AG04449 (cell line): ENCODE results near the gene RNF130.

ENCODE experiments used
- CTCF ChIA-PET: fragments of 350-600 bp; formaldehyde crosslinking; extraction: SDS; loops from one replicate; lab custom pipeline; 2021; ENCODE audit warnings: antibody characterized with exemption; lab: Yijun Ruan, JAX
- POLR2A ChIA-PET: fragments of 400-600, 350-600 bp; formaldehyde crosslinking; extraction: SDS; loops from one replicate; lab custom pipeline; 2020; ENCODE audit warnings: antibody characterized with exemption, inconsistent platforms; lab: Yijun Ruan, JAX
- DNase-seq: peaks from one replicate; pipeline ENCODE4 v3.0.0-alpha.2; 2010; ENCODE audit warnings: low read depth, low spot score
- H3K4me3 ChIP-seq: 2 replicates; pipeline ENCODE4 v1.5.1; 2011; ENCODE audit warnings: low read depth, mild to moderate bottlenecking, control low read depth, low read length
- CTCF ChIP-seq: IDR thresholded peaks from one replicate; pipeline ENCODE4 v1.5.1; 2011; ENCODE audit warnings: mild to moderate bottlenecking, moderate library complexity, low read length, control low read depth, inconsistent platforms; ENCODE audit not compliant: insufficient read depth; ENCODE audit errors: missing control alignments

The RNF130 gene

GRCh38 chr5:179955062-179955461 is 116.5 kb downstream of the RNF130 start:
- no peak for DNase-seq
- no peak overlapping the region for H3K4me3 ChIP-seq
- ChIA-PET POLR2A (no interaction called here), CTCF (no interaction called here)
- no peak for TF ChIP-seq CTCF

GRCh38 chr5:179954434-179954833 is 117.1 kb downstream of the RNF130 start:
- no peak for DNase-seq
- TF ChIP-seq CTCF = no peak

GRCh38 chr5:179953987-179954386 is 117.6 kb downstream of the RNF130 start:
- ChIA-PET CTCF (no interaction called here), POLR2A (no interaction called here)
- TF ChIP-seq CTCF = no peak
- no peak for DNase-seq
- no peak overlapping the region for H3K4me3 ChIP-seq

More at GRCh38 chr5:179954434-179954833, 117.1 kb downstream of the RNF130 start:
- no peak overlapping the region for H3K4me3 ChIP-seq
- ChIA-PET CTCF (no interaction called here), POLR2A (no interaction called here)

- DNase-seq = no peak
- no peak overlapping the region for H3K4me3 ChIP-seq
- no peak for TF ChIP-seq CTCF
- ChIA-PET POLR2A (no interaction called here), CTCF (no interaction called here)
These were observed 134.4 kb downstream of the RNF130 start for GRCh38 chr5:179936976-179937681.

GRCh38 chr5:179930788-179931473 is 140.6 kb downstream of the RNF130 start:
- DNase-seq = no peak
- no peak overlapping the region for H3K4me3 ChIP-seq
- POLR2A ChIA-PET = no interaction called here
- CTCF ChIA-PET = no interaction called here
- no peak for TF ChIP-seq CTCF

- DNase-seq = no peak
- ChIA-PET POLR2A (no interaction called here), CTCF (no interaction called here)
- TF ChIP-seq CTCF = no peak
- no peak overlapping the region for H3K4me3 ChIP-seq
These were observed 143.7 kb downstream of the RNF130 start for GRCh38 chr5:179927824-179928223.
